Stimulated activated CD8-positive, alpha-beta memory T cell treated with anti-CD3 and anti-CD28 coated beads, Interleukin-4, amount 100 ng/mL, for 48 hours (primary cell): ENCODE measurements around the gene SPATA31C1.

Source experiments
- DNase-seq: peaks from one replicate; pipeline ENCODE4 v3.0.0-alpha.2; 2020

The SPATA31C1 gene

DNA sequence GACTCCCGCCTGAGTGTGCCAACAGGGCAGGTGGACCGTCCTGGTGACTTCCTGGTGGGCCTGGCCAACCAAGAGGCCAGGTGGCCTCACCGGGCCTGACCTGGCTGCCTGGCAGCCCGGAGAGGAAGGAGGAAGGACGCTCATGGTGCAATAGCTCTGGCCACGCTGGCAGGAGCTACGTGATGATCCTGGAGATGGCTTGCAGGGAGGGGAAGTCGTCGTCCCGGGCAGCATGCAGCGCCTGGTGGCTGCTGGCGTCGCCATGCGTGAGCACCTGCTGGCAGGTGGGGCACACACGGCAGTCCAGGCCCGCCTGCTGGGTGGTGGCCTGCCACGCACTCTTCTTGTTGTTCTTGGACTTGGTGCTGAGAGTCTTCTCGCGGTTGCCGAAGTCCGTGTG lies 26.3 kb downstream of the SPATA31C1 start:
- DNase-seq, result no peak

DNA sequence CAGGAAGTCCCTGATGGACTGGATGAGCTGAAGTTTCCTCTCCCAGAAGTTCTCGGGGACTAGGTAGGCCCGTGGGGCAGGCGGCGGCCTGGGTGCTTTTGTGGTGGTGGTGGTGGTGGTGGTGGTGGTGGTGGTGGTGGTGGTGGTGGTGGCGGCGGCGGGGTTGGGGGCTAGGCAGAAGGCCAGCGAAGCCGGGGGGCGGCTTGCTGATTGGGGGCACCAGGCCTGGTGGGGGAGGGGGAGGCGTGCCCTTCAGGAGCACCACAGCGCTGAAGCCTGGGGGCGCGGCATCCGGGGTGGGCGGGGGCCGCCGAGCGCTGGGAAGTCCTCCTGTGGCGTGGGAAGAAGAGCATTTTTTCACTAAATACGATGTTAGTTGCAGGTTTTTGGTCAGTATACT lies 26.9 kb downstream of the SPATA31C1 start:
- no peak for DNase-seq

DNA sequence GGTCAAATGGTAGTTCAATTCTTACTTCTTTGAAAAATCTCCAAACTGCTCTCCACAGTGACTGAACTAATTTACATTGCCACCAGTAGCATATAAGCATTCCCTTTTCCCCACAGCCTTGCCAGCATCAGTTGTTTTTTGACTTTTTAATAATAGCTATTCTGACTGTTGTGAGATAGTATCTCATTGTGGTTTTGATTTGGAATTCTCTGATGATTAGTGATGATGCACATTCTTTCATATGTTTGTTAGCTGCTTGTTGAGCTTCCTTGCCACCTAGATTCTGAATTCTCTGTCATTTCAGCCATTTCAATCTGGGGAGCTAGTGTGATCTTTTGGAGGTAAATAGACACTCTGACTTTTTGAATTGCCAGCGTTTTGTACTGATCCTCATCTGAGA lies 32.5 kb downstream of the SPATA31C1 start:
- no peak for DNase-seq

DNA sequence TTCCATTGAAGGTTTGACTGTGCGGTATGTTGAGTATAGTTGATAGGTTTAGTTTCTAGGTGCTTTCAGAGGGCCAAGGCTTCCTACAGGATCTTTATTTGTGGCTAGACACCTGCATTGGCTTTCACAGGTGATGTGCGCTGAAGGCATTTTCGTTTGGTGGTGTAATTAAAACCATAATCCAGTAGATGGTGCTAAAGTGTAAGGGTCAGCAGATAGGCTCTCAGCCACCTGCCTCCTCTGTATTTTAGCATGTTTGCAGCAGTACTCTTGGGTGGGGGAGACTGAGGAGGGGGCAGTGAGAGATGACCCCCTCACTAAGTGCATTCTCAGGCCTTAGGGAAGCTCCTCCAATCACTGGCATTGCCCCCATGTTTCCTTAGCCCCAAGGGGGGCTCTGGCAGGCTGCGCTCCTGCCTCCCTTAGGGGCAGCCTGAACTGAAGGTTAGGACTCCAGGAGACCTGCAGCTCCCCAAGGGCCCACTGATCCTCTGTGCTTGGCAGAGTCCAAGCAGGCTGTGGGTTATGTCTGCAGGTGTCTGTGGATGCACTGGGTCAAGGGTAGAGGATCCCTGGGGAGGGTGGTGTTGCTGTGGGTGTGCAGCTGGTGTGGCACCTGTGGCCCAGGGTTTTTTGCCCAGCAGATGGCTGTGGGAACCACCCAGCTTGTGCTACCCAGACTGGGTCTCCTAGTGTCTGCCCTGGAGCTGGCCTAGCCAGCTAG lies 33.2 kb downstream of the SPATA31C1 start:
- no peak for DNase-seq

DNA sequence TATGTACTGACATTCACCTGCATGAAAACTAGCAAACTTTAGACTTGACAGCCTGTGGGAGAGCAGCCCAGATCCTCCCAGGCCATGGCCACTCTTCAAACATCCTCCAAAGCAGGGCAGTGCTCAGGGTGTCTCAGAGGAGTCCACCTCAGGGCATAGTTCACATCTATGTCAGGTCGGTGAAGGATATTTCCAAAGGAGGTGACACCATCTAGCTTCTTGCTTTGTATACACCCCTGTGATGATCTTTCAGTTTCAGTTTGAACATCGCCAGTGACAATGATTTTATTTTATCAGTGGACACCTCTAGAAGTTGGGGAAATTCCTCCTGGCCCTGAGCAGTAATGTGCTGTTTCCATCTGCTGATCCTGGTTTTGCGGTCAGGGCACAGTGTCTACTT lies 36.5 kb downstream of the SPATA31C1 start:
- no peak for DNase-seq

- DNase-seq, result no peak
These were observed 40.1 kb downstream of the SPATA31C1 start for GRCh38 chr9:87957839-87958238.

GRCh38 chr9:87958591-87958990 lies 40.8 kb downstream of the SPATA31C1 start:
- no peak for DNase-seq

- DNase-seq, result no peak
These were observed 42.3 kb downstream of the SPATA31C1 start for GRCh38 chr9:87959916-87960581.

GRCh38 chr9:87963770-87964169 lies 46.0 kb downstream of the SPATA31C1 start:
- DNase-seq, result no peak

- DNase-seq, result no peak
These were observed 47.1 kb downstream of the SPATA31C1 start for GRCh38 chr9:87964826-87965225.

DNA sequence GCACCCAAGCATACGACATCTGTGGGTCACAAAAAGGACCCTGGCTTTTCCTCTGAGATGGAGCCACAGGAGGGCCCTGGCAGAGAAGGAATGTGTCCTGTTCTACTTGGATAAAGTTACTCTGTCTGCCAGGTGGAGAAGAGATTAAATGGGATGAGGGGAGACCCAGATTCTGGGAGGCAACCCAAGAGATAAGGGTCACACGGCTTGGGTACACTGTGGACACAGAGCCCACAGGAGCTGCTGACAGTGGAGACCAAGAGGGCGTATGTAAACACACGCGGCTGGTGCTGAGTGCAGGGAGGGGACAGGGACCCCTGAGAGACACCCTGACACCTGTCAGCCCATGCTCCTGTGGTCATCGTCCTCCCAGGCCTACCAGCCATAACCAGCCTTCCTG lies 50.4 kb downstream of the SPATA31C1 start:
- no peak for DNase-seq

DNA sequence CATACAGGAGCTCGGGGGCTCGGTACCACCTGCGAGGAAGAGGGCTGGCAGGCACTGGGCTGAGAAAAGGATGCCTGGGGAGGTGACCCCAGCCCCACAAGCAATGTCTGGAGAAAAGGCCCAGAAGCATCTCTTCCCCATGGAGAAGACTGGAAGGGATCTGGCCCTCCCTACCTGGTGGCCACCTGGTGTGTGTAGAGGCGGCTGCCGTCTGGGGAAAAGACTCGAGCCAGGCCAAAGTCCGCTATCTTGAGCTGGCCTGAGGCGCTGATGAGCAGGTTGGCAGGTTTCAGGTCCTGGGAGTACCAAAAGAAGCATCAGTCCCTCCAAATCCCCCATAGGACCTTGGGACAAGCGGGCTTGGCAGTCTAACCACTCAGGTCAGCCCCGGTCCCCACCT lies 52.8 kb downstream of the SPATA31C1 start:
- no peak for DNase-seq

DNA sequence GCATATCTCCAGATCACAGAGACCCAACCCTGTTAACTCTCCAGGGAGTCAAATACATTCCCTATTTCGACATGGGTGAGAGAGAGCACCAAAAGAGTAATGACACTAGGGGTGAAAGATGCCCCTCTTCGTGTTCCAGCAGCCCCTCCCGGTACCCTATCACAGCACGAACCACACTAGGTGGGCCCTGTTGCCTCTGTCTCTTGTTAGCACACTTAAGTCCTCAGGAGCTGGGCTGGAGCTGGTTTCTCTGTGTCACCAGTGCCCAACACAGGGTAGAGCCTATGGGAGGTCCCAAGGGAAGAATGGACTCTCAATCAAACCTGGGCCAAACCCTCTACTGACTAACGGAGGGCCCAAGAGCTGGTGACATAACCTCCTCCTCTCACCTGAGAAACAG lies 55.4 kb downstream of the SPATA31C1 start:
- DNase-seq, result no peak
